Measurements from ENCODE around the gene TMEM101. TPM values are rescaled to one million over a fixed set of nuclear protein-coding genes. Genes with fewer than 3 reads are reported as not detected.

The TMEM101 gene
- polyA plus RNA-seq, 1 donor (not counting 4 experiments of a cell fraction or from before 2014, with no cell fraction given) = 20.1 TPM

DNA sequence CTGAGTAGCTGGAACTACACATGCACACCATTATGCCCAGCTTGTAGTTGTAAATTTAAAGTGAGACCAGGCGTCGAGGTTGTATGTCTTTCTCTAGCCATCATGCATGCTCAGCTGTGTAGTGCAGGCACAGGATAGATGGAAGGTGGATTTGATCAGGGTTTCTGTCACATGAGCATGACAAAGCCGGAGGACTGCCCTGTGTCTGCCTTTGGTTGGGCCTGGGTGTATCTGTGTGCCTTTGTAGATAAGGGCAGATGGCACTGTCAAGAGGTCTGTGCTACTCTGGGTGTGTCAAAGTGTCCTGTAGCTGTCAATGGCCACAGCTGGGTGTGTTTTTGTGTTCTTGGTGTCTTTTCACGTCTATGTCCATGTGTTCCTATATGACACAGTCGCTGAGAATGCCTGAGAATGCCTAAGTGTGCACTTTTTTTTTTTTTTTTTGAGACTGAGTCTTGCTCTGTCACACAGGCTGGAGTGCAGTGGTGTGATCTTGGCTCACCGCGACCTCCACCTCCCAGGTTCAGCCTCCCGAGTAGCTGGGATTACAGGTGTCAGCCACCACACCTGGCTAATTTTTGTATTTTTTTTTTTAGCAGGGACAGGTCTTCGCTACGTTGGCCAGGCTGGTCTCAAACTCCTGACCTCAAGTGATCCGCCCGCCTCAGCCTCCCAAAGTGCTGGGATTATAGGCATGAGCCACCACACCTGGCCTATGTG, 14.5 kb downstream of the TMEM101 start:
- no peaks in the 10 kb centered on the region for H3K9me3 ChIP-seq (ENCODE audit: control insufficient read depth, low read depth, low read length)
- H3K27ac ChIP-seq (ENCODE audit: control insufficient read depth, insufficient read depth, low read length) = no peak overlapping the region
- H3K9me1 ChIP-seq (ENCODE audit: control insufficient read depth, extremely low read depth, insufficient read depth, low read length) = no peaks in the 10 kb centered on the region
- H3K36me3 ChIP-seq (ENCODE audit: control insufficient read depth in 2 of 2, extremely low read depth in 1 of 2, insufficient read depth in 2 of 2, low read length in 2 of 2) = no peaks in the 10 kb centered on the region
- H3K27me3 ChIP-seq (ENCODE audit: control insufficient read depth, extremely low read depth, insufficient read depth, low read length) = no peaks in the 10 kb centered on the region
- no peak overlapping the region for H3K4me3 ChIP-seq (ENCODE audit: control insufficient read depth in 2 of 3, extremely low read depth in 1 of 3, insufficient read depth in 2 of 3, low read depth in 1 of 3, low read length in 3 of 3)
- DNase-seq (ENCODE audit: low read depth, low spot score) (no peak), FAIRE-seq (no peak)
- H3K4me1 ChIP-seq (ENCODE audit: control insufficient read depth, extremely low read depth, insufficient read depth, low read length) = peaks cover 15% of the 10 kb centered on the region
- no peak overlapping the region for H2AFZ ChIP-seq (ENCODE audit: control insufficient read depth, low read length)
- H3K79me2 ChIP-seq (ENCODE audit: control insufficient read depth, insufficient read depth, low read length) = no peaks in the 10 kb centered on the region
- no peak for TF ChIP-seq EZH2 (IDR thresholded peaks at IDR 0.05; ENCODE audit: low read length)
- TF ChIP-seq, protein P1, sequence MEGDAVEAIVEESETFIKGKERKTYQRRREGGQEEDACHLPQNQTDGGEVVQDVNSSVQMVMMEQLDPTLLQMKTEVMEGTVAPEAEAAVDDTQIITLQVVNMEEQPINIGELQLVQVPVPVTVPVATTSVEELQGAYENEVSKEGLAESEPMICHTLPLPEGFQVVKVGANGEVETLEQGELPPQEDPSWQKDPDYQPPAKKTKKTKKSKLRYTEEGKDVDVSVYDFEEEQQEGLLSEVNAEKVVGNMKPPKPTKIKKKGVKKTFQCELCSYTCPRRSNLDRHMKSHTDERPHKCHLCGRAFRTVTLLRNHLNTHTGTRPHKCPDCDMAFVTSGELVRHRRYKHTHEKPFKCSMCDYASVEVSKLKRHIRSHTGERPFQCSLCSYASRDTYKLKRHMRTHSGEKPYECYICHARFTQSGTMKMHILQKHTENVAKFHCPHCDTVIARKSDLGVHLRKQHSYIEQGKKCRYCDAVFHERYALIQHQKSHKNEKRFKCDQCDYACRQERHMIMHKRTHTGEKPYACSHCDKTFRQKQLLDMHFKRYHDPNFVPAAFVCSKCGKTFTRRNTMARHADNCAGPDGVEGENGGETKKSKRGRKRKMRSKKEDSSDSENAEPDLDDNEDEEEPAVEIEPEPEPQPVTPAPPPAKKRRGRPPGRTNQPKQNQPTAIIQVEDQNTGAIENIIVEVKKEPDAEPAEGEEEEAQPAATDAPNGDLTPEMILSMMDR (optimal IDR thresholded peaks at IDR 0.05 in 1 of 3, IDR thresholded peaks at IDR 0.05 in 1 of 3, conservative IDR thresholded peaks at IDR 0.05 in 1 of 3; ENCODE audit: extremely low read depth in 1 of 3, insufficient read depth in 2 of 3, low read length in 3 of 3) = no peak
- H4K20me1 ChIP-seq (ENCODE audit: control insufficient read depth, extremely low read depth, insufficient read depth, low read length) = no peaks in the 10 kb centered on the region
- no peak overlapping the region for H3K4me2 ChIP-seq (ENCODE audit: control insufficient read depth, extremely low read depth, insufficient read depth, low read depth, low read length)
- dilution Hi-C loops (cut with MboI; ENCODE audit: extremely low pct_ligation_motif_present, low sequenced_read_pairs) = no loop called here
- no peak overlapping the region for H3K9ac ChIP-seq (ENCODE audit: control insufficient read depth, extremely low read depth, insufficient read depth, low read length)

DNA sequence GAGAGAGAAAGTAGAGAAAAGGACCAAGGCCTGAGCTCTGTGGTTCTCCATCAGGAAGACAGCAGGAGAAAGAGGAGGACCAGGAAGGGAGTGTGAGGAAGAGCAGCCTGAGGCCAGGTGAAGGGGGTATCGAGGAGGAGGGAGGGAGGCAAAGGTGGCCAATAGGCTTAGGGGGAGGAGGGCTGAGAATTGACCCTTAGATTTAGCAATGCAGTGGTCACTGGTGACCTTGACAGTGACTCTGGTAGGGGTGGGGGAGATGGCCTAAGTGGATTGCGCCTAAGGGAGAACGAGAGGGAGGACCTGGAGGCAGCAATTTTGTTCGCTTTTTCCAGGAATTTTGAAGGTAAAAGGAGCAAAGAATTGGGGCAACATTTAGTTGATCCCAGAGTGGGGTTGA, 15.7 kb downstream of the TMEM101 start:
- Histone ChIP-seq H3K4me1 (ENCODE audit: control insufficient read depth, extremely low read depth, insufficient read depth, low read length) (peaks cover 17% of the 10 kb centered on the region), H3K27ac (ENCODE audit: control insufficient read depth, insufficient read depth, low read length) (no peak overlapping the region), H3K9me1 (ENCODE audit: control insufficient read depth, extremely low read depth, insufficient read depth, low read length) (no peaks in the 10 kb centered on the region), H3K9ac (ENCODE audit: control insufficient read depth, extremely low read depth, insufficient read depth, low read length) (no peak overlapping the region), H2AFZ (ENCODE audit: control insufficient read depth, low read length) (no peak overlapping the region), H3K27me3 (ENCODE audit: control insufficient read depth, extremely low read depth, insufficient read depth, low read length) (peaks cover 7% of the 10 kb centered on the region), H3K79me2 (ENCODE audit: control insufficient read depth, insufficient read depth, low read length) (no peaks in the 10 kb centered on the region), H3K36me3 (ENCODE audit: control insufficient read depth in 2 of 2, extremely low read depth in 1 of 2, insufficient read depth in 2 of 2, low read length in 2 of 2) (no peaks in the 10 kb centered on the region), H3K4me2 (ENCODE audit: control insufficient read depth, extremely low read depth, insufficient read depth, low read depth, low read length) (no peak overlapping the region), H4K20me1 (ENCODE audit: control insufficient read depth, extremely low read depth, insufficient read depth, low read length) (no peaks in the 10 kb centered on the region), H3K4me3 (ENCODE audit: control insufficient read depth in 2 of 3, extremely low read depth in 1 of 3, insufficient read depth in 2 of 3, low read depth in 1 of 3, low read length in 3 of 3) (no peak overlapping the region), H3K9me3 (ENCODE audit: control insufficient read depth, low read depth, low read length) (no peaks in the 10 kb centered on the region)
- dilution Hi-C loops (cut with MboI; ENCODE audit: extremely low pct_ligation_motif_present, low sequenced_read_pairs) = no loop called here
- TF ChIP-seq, protein P1 (optimal IDR thresholded peaks at IDR 0.05 in 1 of 3, IDR thresholded peaks at IDR 0.05 in 1 of 3, conservative IDR thresholded peaks at IDR 0.05 in 1 of 3; ENCODE audit: extremely low read depth in 1 of 3, insufficient read depth in 2 of 3, low read length in 3 of 3) = no peak
- no peak for TF ChIP-seq EZH2 (IDR thresholded peaks at IDR 0.05; ENCODE audit: low read length)
- DNase-seq (ENCODE audit: low read depth, low spot score) = no peak
- FAIRE-seq = no peak
